Measurements from ENCODE around the gene PHLDB1. TPM values are rescaled to one million over a fixed set of nuclear protein-coding genes. Genes with fewer than 3 reads are reported as not detected.
A peak's percentile ranks its signal among the peaks of the same experiment; 100 is the strongest.

Gene PHLDB1
- total and polyA plus RNA-seq, 2 of the 8 experiments (the other 6 are each of a cell fraction or from before 2014, with no cell fraction given): 53.9 to 74.8 TPM

DNA sequence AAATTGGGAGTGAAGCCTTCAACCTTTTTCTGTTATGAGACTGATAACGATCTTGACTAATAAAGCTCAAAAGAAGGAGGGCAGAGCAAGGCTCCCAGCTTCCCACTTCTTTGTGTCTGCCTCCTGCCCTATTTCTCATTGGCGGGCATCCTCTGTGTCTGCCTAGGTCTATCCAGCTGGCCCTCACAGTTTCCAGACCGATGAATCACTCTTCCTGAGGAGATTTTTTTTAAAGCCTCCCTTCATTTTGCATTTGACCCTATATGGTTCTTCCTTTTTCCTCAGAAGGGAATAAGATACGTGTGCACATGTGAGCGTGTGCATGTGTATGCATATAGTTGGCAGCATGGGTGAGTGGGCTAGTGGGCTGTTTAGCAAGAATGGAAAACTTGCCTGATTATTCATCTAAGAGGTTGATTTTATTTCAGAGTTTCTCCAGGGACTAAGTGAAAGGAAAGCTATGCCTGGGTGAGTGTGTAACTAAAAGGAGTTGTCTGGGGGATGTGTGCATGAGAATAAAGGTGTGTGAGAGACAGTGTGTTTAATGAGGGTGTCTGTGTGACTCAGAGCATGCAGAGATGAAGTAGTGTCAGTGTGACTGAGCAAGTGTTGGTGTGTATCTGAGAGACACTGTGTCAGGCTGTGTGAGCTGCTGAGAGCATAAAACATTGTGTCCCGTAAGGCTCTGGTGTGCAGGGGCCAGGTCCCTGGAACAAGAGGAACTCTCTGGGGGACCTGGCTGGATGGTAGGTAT, 12.2 kb downstream of the PHLDB1 start:
- TF ChIP-seq EGR1 (IDR thresholded peaks at IDR 0.05; ENCODE audit: borderline replicate concordance, low read depth, low read length): no peak
- TF ChIP-seq RFX5 (IDR thresholded peaks at IDR 0.05; ENCODE audit: borderline replicate concordance, low read depth, low read length): no peak
- TF ChIP-seq SP1 (IDR thresholded peaks at IDR 0.05; ENCODE audit: low read depth, low read length): no peak
- TF ChIP-seq POLR2AphosphoS5 (IDR thresholded peaks at IDR 0.05; ENCODE audit: low read depth, low read length): no peak
- TF ChIP-seq YY1 (IDR thresholded peaks at IDR 0.05; ENCODE audit: low read depth, low read length): no peak
- TF ChIP-seq RNF2 (IDR thresholded peaks at IDR 0.05; ENCODE audit: borderline replicate concordance, low read depth, low read length, missing control alignments, poor library complexity, severe bottlenecking): no peak
- no peak for TF ChIP-seq EP300 (IDR thresholded peaks at IDR 0.05; ENCODE audit: borderline replicate concordance in 1 of 2, low read depth in 2 of 2, low read length in 2 of 2)
- no peak for TF ChIP-seq POU5F1 (IDR thresholded peaks at IDR 0.05; ENCODE audit: low read depth, low read length)
- no peak for TF ChIP-seq TAF1 (IDR thresholded peaks at IDR 0.05; ENCODE audit: low read depth, low read length)
- TF ChIP-seq, protein P1, sequence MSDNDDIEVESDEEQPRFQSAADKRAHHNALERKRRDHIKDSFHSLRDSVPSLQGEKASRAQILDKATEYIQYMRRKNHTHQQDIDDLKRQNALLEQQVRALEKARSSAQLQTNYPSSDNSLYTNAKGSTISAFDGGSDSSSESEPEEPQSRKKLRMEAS (IDR thresholded peaks at IDR 0.05): no peak
- no peak for TF ChIP-seq SP2 (IDR thresholded peaks at IDR 0.05; ENCODE audit: low read length)
- H3K56ac ChIP-seq (replicated peaks; ENCODE audit: insufficient read length, low read depth, low read length): no peak overlapping the region
- H3K27me3 ChIP-seq (replicated peaks in 1 of 4; ENCODE audit: control insufficient read depth in 3 of 4, extremely low read depth in 1 of 4, insufficient read depth in 3 of 4, low read length in 3 of 4): no peaks in the 10 kb centered on the region
- peak overlapping the region; percentile 99; the same call in 1 of the 2 replicates for H2BK15ac ChIP-seq (ENCODE audit: low read length)
- no peak overlapping the region for H3K14ac ChIP-seq (ENCODE audit: insufficient read length)
- no peak overlapping the region for H2AFZ ChIP-seq (ENCODE audit: low read length)
- H3K18ac ChIP-seq (ENCODE audit: extremely low read depth, low read length): peak overlapping the region; percentile 79; the same call in 1 of the 2 replicates
- H2AK5ac ChIP-seq (ENCODE audit: low read depth, low read length): peak overlapping the region; percentile 91; the same call in 1 of the 2 replicates
- H3K23me2 ChIP-seq (ENCODE audit: low read depth, low read length): peaks cover 7% of the 10 kb centered on the region
- no peak overlapping the region for H3K4me3 ChIP-seq (ENCODE audit: extremely low read depth in 1 of 4, insufficient read depth in 2 of 4, low read depth in 3 of 4, low read length in 4 of 4)
- peak overlapping the region; percentile 98 for H2BK12ac ChIP-seq (ENCODE audit: low read depth, low read length)
- H3K9ac ChIP-seq (replicated peaks in 1 of 4; ENCODE audit: extremely low read depth in 1 of 4, low read depth in 3 of 4, low read length in 3 of 4): 0 out of 7 replicates have a peak overlapping the region, but pooled peaks of 1 of the 4 experiments have one; percentile 19
- H3K79me1 ChIP-seq (ENCODE audit: low read depth, low read length): peaks cover 15% of the 10 kb centered on the region
- H3K27ac ChIP-seq (ENCODE audit: low read depth, low read length): no peak overlapping the region
- H3K23ac ChIP-seq (ENCODE audit: insufficient read length): no peak overlapping the region
- no peak overlapping the region for H2BK5ac ChIP-seq (ENCODE audit: low read depth, low read length)
- H2BK120ac ChIP-seq (replicated peaks; ENCODE audit: low read depth, low read length): no peak overlapping the region
- no peak overlapping the region for H3K4ac ChIP-seq (replicated peaks; ENCODE audit: insufficient read length, low read depth, low read length)
- no peaks in the 10 kb centered on the region for H3K36me3 ChIP-seq (ENCODE audit: control insufficient read depth in 2 of 4, insufficient read depth in 4 of 4, low read length in 3 of 4)
- no peak for FAIRE-seq
- peaks cover 0 to 3% of the 10 kb centered on the region in 2 experiments for H4K20me1 ChIP-seq (replicated peaks in 1 of 2; ENCODE audit: control insufficient read depth in 1 of 2, insufficient read depth in 2 of 2, low read length in 2 of 2)
- H3K9me3 ChIP-seq (ENCODE audit: insufficient read depth in 2 of 2, low read depth in 1 of 2, low read length in 1 of 2): no peaks in the 10 kb centered on the region
- H4K8ac ChIP-seq (ENCODE audit: extremely low read depth, insufficient read depth, low read length): no peak overlapping the region
- H3K4me1 ChIP-seq (replicated peaks in 1 of 4; ENCODE audit: control insufficient read depth in 3 of 4, insufficient read depth in 4 of 4, low read length in 3 of 4): peaks cover 13 to 48% (median 39%) of the 10 kb centered on the region in 4 experiments
- peak overlapping the region; percentile 97; the same call in 1 of the 2 replicates for H2BK20ac ChIP-seq (ENCODE audit: low read length)
- H3K79me2 ChIP-seq (ENCODE audit: control insufficient read depth in 1 of 2, insufficient read depth in 2 of 2, low read length in 2 of 2): peaks cover 7 to 27% of the 10 kb centered on the region in 2 experiments; a peak in 2 of 4 replicates
- WGBS, 2 experiments (ENCODE audit: extremely low coverage in 1 of 2, insufficient coverage in 1 of 2, insufficient read length in 1 of 2, insufficient replicate concordance in 2 of 2, low coverage in 1 of 2, low lambda C conversion rate in 2 of 2, missing lambda C conversion rate in 1 of 2): 88% methylated on average over 6 of the region's 6 CpGs; no CpG with 5 or more reads in 1 of the 2 experiments
- H3K4me2 ChIP-seq (ENCODE audit: insufficient read depth in 1 of 2, low read depth in 2 of 2, low read length in 2 of 2): no peak overlapping the region; a peak in 1 of 4 replicates
- no peak overlapping the region for H4K91ac ChIP-seq (replicated peaks; ENCODE audit: insufficient read length, low read length)
- no peak for DNase-seq (ENCODE audit: low read depth in 1 of 2, low spot score in 2 of 2)
- ChIA-PET POLR2A (ENCODE audit: partially characterized antibody) (interaction anchor here (1.1 to 28.7 kb wide), 4 partner anchors 13 to 48 kb away, joined by 3 to 574 read pairs (median 34); partner anchors contain the start of genes ARCN1 and PHLDB1), CTCF (ENCODE audit: partially characterized antibody) (interaction anchor here (0.8 to 10.4 kb wide), 6 partner anchors 10 to 69 kb away, joined by 3 to 155 read pairs (median 6); partner anchors contain the start of gene PHLDB1)
- H4K5ac ChIP-seq (ENCODE audit: insufficient read length, low read depth, low read length): no peak overlapping the region

Measured in H1 (cell line).